ENCODE results near the gene CYB5A. TPM values are rescaled to one million over a fixed set of nuclear protein-coding genes. Genes with fewer than 3 reads are reported as not detected.

Gene CYB5A
- total RNA-seq, 1 donor from 2014 or later, result 28.3 TPM

- Mint-ChIP-seq H3K36me3 (ENCODE audit: unreplicated experiment) (no peaks in the 10 kb centered on the region), H3K27me3 (ENCODE audit: unreplicated experiment) (peaks cover 3% of the 10 kb centered on the region), H3K4me1 (ENCODE audit: low read depth, unreplicated experiment) (peaks cover 25% of the 10 kb centered on the region), H3K9me3 (ENCODE audit: unreplicated experiment) (peaks cover 2% of the 10 kb centered on the region), H3K27ac (ENCODE audit: unreplicated experiment) (no peak overlapping the region), H3K4me3 (ENCODE audit: unreplicated experiment) (no peak overlapping the region)
- TF ChIP-seq CTCF (IDR thresholded peaks at IDR 0.05; ENCODE audit: partially characterized antibody, unreplicated experiment), result no peak
- no peak for DNase-seq
These were observed 17.1 kb downstream of the CYB5A start for GRCh38 chr18:74274700-74275099.

GRCh38 chr18:74273394-74273793 is 18.4 kb downstream of the CYB5A start:
- peaks cover 28% of the 10 kb centered on the region for H3K4me1 Mint-ChIP-seq (ENCODE audit: low read depth, unreplicated experiment)
- H3K4me3 Mint-ChIP-seq (ENCODE audit: unreplicated experiment), result no peak overlapping the region
- H3K27me3 Mint-ChIP-seq (ENCODE audit: unreplicated experiment), result peaks cover 3% of the 10 kb centered on the region
- no peak overlapping the region for H3K27ac Mint-ChIP-seq (ENCODE audit: unreplicated experiment)
- H3K36me3 Mint-ChIP-seq (ENCODE audit: unreplicated experiment), result no peaks in the 10 kb centered on the region
- H3K9me3 Mint-ChIP-seq (ENCODE audit: unreplicated experiment), result peaks cover 3% of the 10 kb centered on the region
- TF ChIP-seq CTCF (IDR thresholded peaks at IDR 0.05; ENCODE audit: partially characterized antibody, unreplicated experiment), result no peak
- DNase-seq, result no peak

- Mint-ChIP-seq H3K4me3 (ENCODE audit: unreplicated experiment) (no peak overlapping the region), H3K27me3 (ENCODE audit: unreplicated experiment) (no peaks in the 10 kb centered on the region), H3K9me3 (ENCODE audit: unreplicated experiment) (peaks cover 3% of the 10 kb centered on the region), H3K4me1 (ENCODE audit: low read depth, unreplicated experiment) (peaks cover 20% of the 10 kb centered on the region), H3K27ac (ENCODE audit: unreplicated experiment) (no peak overlapping the region), H3K36me3 (ENCODE audit: unreplicated experiment) (no peaks in the 10 kb centered on the region)
- no peak for DNase-seq
- no peak for TF ChIP-seq CTCF (IDR thresholded peaks at IDR 0.05; ENCODE audit: partially characterized antibody, unreplicated experiment)
These were observed 20.1 kb downstream of the CYB5A start for GRCh38 chr18:74271635-74272034.

- no peak overlapping the region for H3K4me3 Mint-ChIP-seq (ENCODE audit: unreplicated experiment)
- no peak for DNase-seq
- H3K9me3 Mint-ChIP-seq (ENCODE audit: unreplicated experiment), result peaks cover 2% of the 10 kb centered on the region
- TF ChIP-seq CTCF (IDR thresholded peaks at IDR 0.05; ENCODE audit: partially characterized antibody, unreplicated experiment), result no peak
- H3K27me3 Mint-ChIP-seq (ENCODE audit: unreplicated experiment), result no peaks in the 10 kb centered on the region
- no peak overlapping the region for H3K27ac Mint-ChIP-seq (ENCODE audit: unreplicated experiment)
- peaks cover 10% of the 10 kb centered on the region for H3K4me1 Mint-ChIP-seq (ENCODE audit: low read depth, unreplicated experiment)
- H3K36me3 Mint-ChIP-seq (ENCODE audit: unreplicated experiment), result no peaks in the 10 kb centered on the region
These were observed 22.7 kb downstream of the CYB5A start for GRCh38 chr18:74268933-74269620.

- Mint-ChIP-seq H3K36me3 (ENCODE audit: unreplicated experiment) (no peaks in the 10 kb centered on the region), H3K27ac (ENCODE audit: unreplicated experiment) (no peak overlapping the region), H3K27me3 (ENCODE audit: unreplicated experiment) (no peaks in the 10 kb centered on the region), H3K4me3 (ENCODE audit: unreplicated experiment) (no peak overlapping the region), H3K4me1 (ENCODE audit: low read depth, unreplicated experiment) (peaks cover 10% of the 10 kb centered on the region), H3K9me3 (ENCODE audit: unreplicated experiment) (peaks cover 3% of the 10 kb centered on the region)
- TF ChIP-seq CTCF (IDR thresholded peaks at IDR 0.05; ENCODE audit: partially characterized antibody, unreplicated experiment), result no peak
- no peak for DNase-seq
These were observed 23.6 kb downstream of the CYB5A start for GRCh38 chr18:74268175-74268574.
